ENCODE results near the gene SLCO3A1.

The SLCO3A1 gene

GRCh38 chr15:91965501-91966193 is 112.1 kb downstream of the SLCO3A1 start:
- DNase-seq (ENCODE audit: low read depth in 2 of 2), result no peak

GRCh38 chr15:91966194-91966552 is 112.7 kb downstream of the SLCO3A1 start:
- DNase-seq (ENCODE audit: low read depth in 2 of 2), result no peak

DNA sequence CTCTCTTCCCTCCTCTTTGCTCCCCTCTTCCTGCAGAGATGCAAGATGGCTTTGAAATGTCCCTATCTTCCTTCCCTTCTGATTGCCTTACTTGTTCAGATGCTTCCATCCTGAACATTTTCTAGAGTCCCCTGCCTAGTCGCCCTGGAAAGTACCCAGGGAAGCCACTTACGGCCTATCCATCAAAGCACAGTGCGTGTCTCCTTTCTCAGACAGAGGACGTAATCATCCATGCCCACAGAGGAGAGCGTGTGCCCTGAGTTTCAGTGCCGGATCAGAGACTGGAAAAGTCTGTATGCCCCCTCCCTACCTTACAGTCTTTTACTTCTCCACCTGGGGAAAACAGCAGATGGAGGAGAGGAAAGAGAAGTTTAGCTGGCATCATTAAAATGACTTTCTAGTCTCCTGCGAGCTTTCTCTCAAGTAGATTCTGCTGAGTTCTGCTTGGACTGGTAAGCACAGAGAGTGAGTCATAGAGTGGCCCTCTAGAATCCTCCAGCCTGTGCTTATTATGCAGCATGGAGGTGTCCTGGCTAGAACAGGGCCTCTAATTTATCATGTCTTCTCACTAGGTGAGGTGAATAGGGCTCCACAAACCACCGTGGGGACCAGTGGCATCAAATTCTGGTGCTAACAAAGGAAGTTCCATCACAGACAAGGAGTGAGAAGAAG is 114.6 kb downstream of the SLCO3A1 start:
- no peak for DNase-seq (ENCODE audit: low read depth in 2 of 2)

GRCh38 chr15:91968610-91969009 is 115.1 kb downstream of the SLCO3A1 start:
- no peak for DNase-seq (ENCODE audit: low read depth in 2 of 2)

DNA sequence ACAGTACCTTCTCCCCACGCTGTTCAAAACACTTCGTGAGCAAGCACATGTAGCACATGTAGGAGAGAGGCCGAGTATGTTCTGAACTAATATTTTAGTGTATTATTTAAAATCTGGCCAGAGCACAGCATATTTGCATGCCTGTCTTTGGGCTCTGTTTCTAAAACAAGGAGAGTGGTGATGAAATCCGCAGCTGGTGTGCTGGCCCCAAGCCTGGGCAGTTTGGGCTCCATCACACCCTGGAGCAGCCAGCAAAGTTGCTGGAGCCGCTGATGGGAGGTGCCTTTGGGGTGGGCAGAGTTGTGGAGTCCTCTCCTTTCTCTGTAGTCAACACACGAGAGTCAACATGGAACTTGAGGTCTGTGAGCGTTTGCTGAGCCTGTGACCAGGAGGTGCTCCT is 116.6 kb downstream of the SLCO3A1 start:
- no peak for DNase-seq (ENCODE audit: low read depth in 2 of 2)

DNA sequence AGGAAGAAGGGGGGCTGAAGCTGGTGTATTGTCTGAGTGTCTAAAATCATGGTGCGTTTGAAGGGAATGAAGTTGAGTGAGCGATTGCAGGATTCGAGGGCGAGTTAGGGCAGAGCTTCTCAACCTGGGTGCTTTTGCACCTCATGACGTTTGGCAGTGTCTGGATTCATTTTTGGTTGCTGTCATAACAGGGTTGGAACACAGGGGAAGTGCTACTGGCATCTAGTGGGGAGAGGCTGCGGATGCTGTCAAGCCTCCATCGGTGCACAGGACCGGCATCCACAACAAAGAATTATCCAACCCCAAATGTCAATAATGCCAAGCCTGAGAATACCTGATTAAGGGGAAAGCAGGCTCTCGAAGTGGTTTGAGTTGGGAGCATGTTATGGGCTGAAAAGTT is 120.0 kb downstream of the SLCO3A1 start:
- no peak for DNase-seq (ENCODE audit: low read depth in 2 of 2)

- DNase-seq (ENCODE audit: low read depth in 2 of 2), result no peak
Measured at GRCh38 chr15:91974321-91974720, 120.8 kb downstream of the SLCO3A1 start.

- no peak for DNase-seq (ENCODE audit: low read depth in 2 of 2)
Measured at GRCh38 chr15:91975241-91975978, 121.9 kb downstream of the SLCO3A1 start.

DNA sequence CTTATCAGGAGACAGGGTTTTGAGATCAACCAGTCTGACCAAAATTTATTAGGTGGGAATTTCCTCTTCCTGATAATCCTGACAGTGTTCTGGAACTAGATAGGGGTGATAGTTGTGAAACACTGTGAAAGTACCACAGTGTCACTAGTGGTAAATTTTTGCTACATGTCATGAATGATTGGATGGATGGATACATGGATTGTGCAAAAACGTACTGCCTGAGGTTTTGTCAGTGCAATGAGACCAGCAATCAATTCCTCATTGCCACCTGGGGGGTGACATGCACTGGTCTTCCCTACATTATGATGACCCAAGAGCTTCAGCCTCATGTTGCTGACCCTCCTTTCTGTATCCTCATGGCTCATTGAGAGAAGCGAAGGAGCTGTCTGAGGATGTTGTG is 123.5 kb downstream of the SLCO3A1 start:
- no peak for DNase-seq (ENCODE audit: low read depth in 2 of 2)

GRCh38 chr15:91980502-91981267 is 127.2 kb downstream of the SLCO3A1 start:
- DNase-seq (ENCODE audit: low read depth in 2 of 2), result no peak

GRCh38 chr15:91981821-91982800 is 128.6 kb downstream of the SLCO3A1 start:
- no peak for DNase-seq (ENCODE audit: low read depth in 2 of 2)

- no peak for DNase-seq (ENCODE audit: low read depth in 2 of 2)
Measured at GRCh38 chr15:91983729-91984340, 130.3 kb downstream of the SLCO3A1 start.

GRCh38 chr15:91985297-91985696 is 131.8 kb downstream of the SLCO3A1 start:
- DNase-seq (ENCODE audit: low read depth in 2 of 2), result no peak

GRCh38 chr15:91988071-91988470 is 134.6 kb downstream of the SLCO3A1 start:
- no peak for DNase-seq (ENCODE audit: low read depth in 2 of 2)

GRCh38 chr15:91988655-91989054 is 135.1 kb downstream of the SLCO3A1 start:
- DNase-seq (ENCODE audit: low read depth in 2 of 2), result no peak

GRCh38 chr15:91989821-91990220 is 136.3 kb downstream of the SLCO3A1 start:
- no peak for DNase-seq (ENCODE audit: low read depth in 2 of 2)

DNA sequence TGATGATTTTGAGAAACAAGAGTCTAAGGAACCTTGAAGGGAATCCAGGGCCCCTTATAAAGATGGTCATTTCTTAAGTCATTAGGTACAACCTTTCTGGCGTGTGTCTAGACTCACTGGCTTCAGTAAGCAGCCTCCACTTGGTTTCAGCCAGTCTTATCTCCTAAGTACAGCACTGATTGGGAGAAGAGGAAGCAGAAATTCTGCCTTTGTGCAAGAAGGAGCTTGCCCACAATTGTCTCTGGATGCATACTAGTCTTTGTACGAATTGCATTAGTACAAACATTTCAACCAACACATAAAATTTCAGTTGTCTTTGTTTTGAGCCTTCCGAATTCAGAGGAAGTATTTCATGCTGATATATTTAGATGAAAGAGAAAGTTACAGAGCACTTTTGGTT is 139.4 kb downstream of the SLCO3A1 start:
- DNase-seq (ENCODE audit: low read depth in 2 of 2), result no peak

GRCh38 chr15:91995146-91995545 is 141.6 kb downstream of the SLCO3A1 start:
- no peak for DNase-seq (ENCODE audit: low read depth in 2 of 2)

DNA sequence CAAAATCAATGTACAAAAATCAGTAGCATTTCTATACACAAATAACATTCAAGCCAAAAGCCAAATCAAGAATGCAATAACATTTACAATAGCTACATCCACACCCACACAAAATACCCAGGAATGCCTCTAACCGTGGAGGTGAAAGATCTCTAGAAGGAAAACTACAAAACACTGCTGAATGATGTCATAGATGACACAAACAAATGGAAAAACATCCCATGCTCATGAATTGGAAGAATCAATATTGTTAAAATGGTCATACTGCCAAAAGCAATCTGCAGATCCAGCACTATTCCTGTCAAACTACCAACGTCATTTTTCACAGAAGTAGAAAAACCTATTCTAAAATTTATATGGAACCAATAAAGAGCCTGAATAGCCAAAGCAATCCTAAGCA is 143.7 kb downstream of the SLCO3A1 start:
- no peak for DNase-seq (ENCODE audit: low read depth in 2 of 2)

GRCh38 chr15:92000709-92001108 is 147.2 kb downstream of the SLCO3A1 start:
- DNase-seq (ENCODE audit: low read depth in 2 of 2), result no peak

DNA sequence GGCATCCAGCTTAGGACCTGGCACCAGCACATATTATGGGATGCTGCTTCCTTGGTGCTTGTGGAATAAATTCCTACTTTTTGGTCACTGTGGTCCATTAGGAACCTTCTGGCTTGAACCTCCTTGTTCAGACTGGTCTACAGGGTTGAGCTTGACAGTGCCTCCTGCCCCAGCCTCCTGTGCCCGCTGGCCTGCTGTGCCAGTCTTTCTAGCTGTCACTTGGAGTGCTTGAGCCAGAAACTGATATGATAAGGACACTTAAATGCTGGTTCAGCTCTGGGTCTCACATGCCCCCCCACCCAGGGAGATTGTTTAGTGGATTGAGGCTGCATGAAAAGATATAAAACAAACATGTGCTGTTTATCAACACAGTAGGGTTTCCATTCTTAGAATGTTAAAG is 147.8 kb downstream of the SLCO3A1 start:
- DNase-seq (ENCODE audit: low read depth in 2 of 2), result no peak
